K562 (cell line): Measurements from ENCODE around the gene ROR2. TPM values are rescaled to one million over a fixed set of nuclear protein-coding genes. Genes with fewer than 3 reads are reported as not detected.

Source experiments
- ATAC-seq: fragments of 200-7000 bp; cut with Tn5 transposase; 3 replicates; pipeline ENCODE4 v1.9.1; 2020; ENCODE audit warnings: moderate library complexity
- BruUV-seq: library from RNA; stranded (reverse); fragments of 400-500 nt; replicated peaks from 2 replicates; lab custom pipeline; 2021; lab: Mats Ljungman, UMichigan
- CTCF ChIA-PET: fragments of 300-600 bp; formaldehyde crosslinking; extraction: SDS; loops from one replicate; lab custom pipeline; 2021; ENCODE audit warnings: low intra/inter-chr PET ratio; lab: Yijun Ruan, JAX
- POLR2A ChIA-PET: fragments of 300-600, 350-650 bp; sonication (Branson Sonifier 250); formaldehyde crosslinking; extraction: SDS; loops from one replicate; lab custom pipeline; 2021; ENCODE audit warnings: antibody characterized with exemption, inconsistent platforms; lab: Yijun Ruan, JAX
- DNase-seq, 4 experiments: peaks; one replicate each; pipeline versions ENCODE4 v3.0.0 to v3.0.0-alpha.2; 2011 to 2018; ENCODE audit warnings: low spot score in 3 of 4, mixed read lengths in 3 of 4; ENCODE audit errors: extremely low read depth in 1 of 4
- FAIRE-seq: peaks from 2 replicates; lab custom pipeline; 2011; peaks lifted over from hg19 to GRCh38; lab: Jason Lieb, UNC
- H2AFZ ChIP-seq: 2 replicates; pipeline ENCODE4 v1.6.0; 2011; ENCODE audit warnings: low read depth, low read length, control low read depth, inconsistent platforms
- H3K27ac ChIP-seq: fragments of 200-600 bp; 3 replicates; pipeline ENCODE4 v1.8.0; 2011; ENCODE audit warnings: low read depth, mild to moderate bottlenecking, control low read depth, inconsistent platforms, low read length, moderate library complexity, mixed read lengths; ENCODE audit errors: extremely low read depth
- H3K27me3 ChIP-seq, 2 experiments: fragments of 300-600 bp in 1 of 2; 2 replicates in 1 of 2; 3 replicates in 1 of 2; pipeline versions ENCODE4 v1.6.0 to v1.8.0; 2011; ENCODE audit warnings: inconsistent platforms in 2 of 2, low read length in 2 of 2, mild to moderate bottlenecking in 1 of 2, mixed read lengths in 1 of 2, moderate library complexity in 1 of 2; ENCODE audit not compliant: control insufficient read depth in 2 of 2, insufficient read depth in 2 of 2
- H3K36me3 ChIP-seq: fragments of 300-600 bp; 3 replicates; pipeline ENCODE4 v1.8.0; 2011; ENCODE audit warnings: mild to moderate bottlenecking, low read length, inconsistent platforms; ENCODE audit not compliant: control insufficient read depth, insufficient read depth
- H3K4me1 ChIP-seq, 2 experiments: fragments of 200-600 bp in 1 of 2; replicated peaks in 1 of 2; 2 replicates in 1 of 2; 3 replicates in 1 of 2; pipeline versions ENCODE4 v1.5.1 to v1.8.0; 2011; ENCODE audit warnings: inconsistent platforms in 2 of 2, low read length in 2 of 2, mild to moderate bottlenecking in 1 of 2, mixed read lengths in 1 of 2, moderate library complexity in 1 of 2; ENCODE audit not compliant: control insufficient read depth in 2 of 2, insufficient read depth in 2 of 2
- H3K4me2 ChIP-seq: 2 replicates; pipeline ENCODE4 v1.6.1; 2011; ENCODE audit warnings: low read length, control low read depth, inconsistent platforms, mixed read lengths; ENCODE audit not compliant: insufficient read depth
- H3K4me3 ChIP-seq: fragments of 200-600 bp; sonication (generic), shearing (Covaris generic); 2 replicates; pipeline ENCODE4 v1.5.1; 2016; ENCODE audit warnings: control low read depth, inconsistent platforms
- H3K79me2 ChIP-seq: fragments of 200-600 bp; 3 replicates; pipeline ENCODE4 v1.8.0; 2011; ENCODE audit warnings: low read length, inconsistent platforms; ENCODE audit not compliant: control insufficient read depth, insufficient read depth
- H3K9ac ChIP-seq, 2 experiments: 2 replicates each; pipeline versions ENCODE4 v1.6.0 to v1.6.1; 2011; ENCODE audit warnings: low read depth in 2 of 2, low read length in 2 of 2, control low read depth in 1 of 2, inconsistent platforms in 1 of 2, mild to moderate bottlenecking in 1 of 2, mixed read lengths in 1 of 2; ENCODE audit not compliant: insufficient read depth in 1 of 2
- H3K9me1 ChIP-seq: one replicate; pipeline ENCODE4 v1.6.0; 2011; ENCODE audit warnings: inconsistent platforms, mild to moderate bottlenecking, low read length, moderate library complexity; ENCODE audit not compliant: control insufficient read depth, insufficient read depth
- H3K9me3 ChIP-seq: replicated peaks from 2 replicates; pipeline ENCODE4 v1.5.1; 2011; ENCODE audit warnings: low read depth, low read length, inconsistent platforms; ENCODE audit not compliant: control insufficient read depth, insufficient read depth
- H4K20me1 ChIP-seq: replicated peaks from 2 replicates; pipeline ENCODE4 v1.6.1; 2011; ENCODE audit warnings: low read length, inconsistent platforms, mixed read lengths; ENCODE audit not compliant: control insufficient read depth, insufficient read depth
- BCOR ChIP-seq: fragments of 450-650 bp; IDR thresholded peaks from 2 replicates; pipeline ENCODE4 v1.6.1; 2016
- CHAMP1 ChIP-seq: fragments of 450-650 bp; IDR thresholded peaks from 2 replicates; pipeline ENCODE4 v1.6.1; 2016; ENCODE audit warnings: mild to moderate bottlenecking
- FOXK1 ChIP-seq: sonication (generic); formaldehyde crosslinking; IDR thresholded peaks from 2 replicates; pipeline ENCODE4 v1.8.0; 2022; ENCODE audit warnings: missing genetic modification reagents, mild to moderate bottlenecking, borderline replicate concordance
- MAFK ChIP-seq: IDR thresholded peaks from 2 replicates; pipeline ENCODE4 v1.6.1; 2011; ENCODE audit warnings: low read length, improper control_type of control experiment
- MCM2 ChIP-seq: fragments of 450-650 bp; IDR thresholded peaks from 2 replicates; pipeline ENCODE4 v1.6.1; 2017; ENCODE audit warnings: low read depth, mild to moderate bottlenecking
- POLR3G ChIP-seq: IDR thresholded peaks from 2 replicates; pipeline ENCODE4 v1.6.1; 2011; ENCODE audit not compliant: insufficient read length, insufficient replicate concordance; ENCODE audit errors: extremely low read depth
- PPARD ChIP-seq: fragments of 250-450 bp; sonication (Bioruptor Pico); IDR thresholded peaks from 2 replicates; pipeline ENCODE4 v1.8.0; 2022; ENCODE audit warnings: inconsistent platforms, mild to moderate bottlenecking, moderate library complexity
- SIN3A ChIP-seq, 2 experiments: fragments of 150-350 bp in 1 of 2; IDR thresholded peaks; 2 replicates each; pipeline ENCODE4 v1.6.1; 2011 to 2016; ENCODE audit warnings: borderline replicate concordance in 2 of 2, low read depth in 2 of 2, low read length in 2 of 2, mild to moderate bottlenecking in 2 of 2, moderate library complexity in 2 of 2; ENCODE audit not compliant: control insufficient read depth in 1 of 2
- TCFL5 ChIP-seq: fragments of 250-450 bp; sonication (Bioruptor Pico); conservative IDR thresholded peaks from 2 replicates; pipeline ENCODE4 v1.6.1; 2021; ENCODE audit warnings: mild to moderate bottlenecking, moderate library complexity, matching md5 sums
- TRIM28 ChIP-seq: fragments of 450-650 bp; IDR thresholded peaks from 2 replicates; pipeline ENCODE4 v1.6.1; 2017
- ZNF347 ChIP-seq: fragments of 450-650 bp; formaldehyde crosslinking; IDR thresholded peaks from 2 replicates; pipeline ENCODE4 v1.4.0; 2020; ENCODE audit warnings: low read depth, mild to moderate bottlenecking, moderate library complexity
- ZNF583 ChIP-seq: fragments of 250-450 bp; sonication (Bioruptor Pico); IDR thresholded peaks from 2 replicates; pipeline ENCODE4 v1.4.0; 2020
- ZNF592 ChIP-seq: fragments of 450-650 bp; IDR thresholded peaks from 2 replicates; pipeline ENCODE4 v1.6.1; 2017; ENCODE audit warnings: antibody characterized with exemption, mild to moderate bottlenecking
- ZNF668 ChIP-seq: fragments of 250-450 bp; sonication (Bioruptor Pico); IDR thresholded peaks from 2 replicates; pipeline ENCODE4 v1.8.0; 2022; ENCODE audit warnings: mild to moderate bottlenecking, inconsistent platforms
- ZNF785 ChIP-seq: fragments of 250-450 bp; sonication (Bioruptor Pico); IDR thresholded peaks from 2 replicates; pipeline ENCODE4 v1.4.0; 2020; ENCODE audit warnings: mild to moderate bottlenecking
- WGBS: fragments of 100-300 bp; shearing (Covaris generic); methylation state at CpG from one replicate; pipeline ENCODE4 v1.1.6; 2016; ENCODE audit warnings: low coverage, mixed read lengths; ENCODE audit not compliant: insufficient coverage; ENCODE audit errors: missing lambda C conversion rate; 5-methylcytosine and 5-hydroxymethylcytosine counted together
- in situ Hi-C: fragments of 300-500 bp; cut with MboI; formaldehyde crosslinking; loops from 4 replicates; pipeline ENCODE4 v1.15.0; 2018; ENCODE audit warnings: inconsistent platforms, mixed read lengths
- intact Hi-C: fragments of 100-400 bp; cut with micrococcal nuclease; formaldehyde crosslinking; loops from 2 replicates; pipeline ENCODE4 v1.14.2; 2022
- polyA plus RNA-seq, 8 experiments: library from polyadenylated mRNA; depleted of rRNA in 4 of 8; stranded (reverse) in 5 of 8; unstranded in 3 of 8; fragments of >200 nt; fragmentation: Nextera tagmentation in 2 of 8; fragmentation: Illumina TruSeq in 1 of 8; extraction: Ambion mirVana in 2 of 8; extraction: Trizol in 1 of 8; gene quantifications; 2 replicates each; pipeline versions ENCODE4 v1.2.1 to v1.2.3, GENCODE V29; 2011 to 2014; ENCODE audit warnings: inconsistent platforms in 1 of 8, missing spikeins in 1 of 8
- total RNA-seq, 7 experiments: library from RNA; depleted of rRNA in 6 of 7; stranded (reverse); fragments of >200 nt in 6 of 7; fragmentation: Illumina TruSeq in 2 of 7; extraction: Trizol in 2 of 7; gene quantifications; 2 replicates each; pipeline versions ENCODE4 v1.2.1 to v1.2.3, GENCODE V29; 2011 to 2021; ENCODE audit warnings: low replicate concordance in 1 of 7

Gene ROR2
- total and polyA plus RNA-seq, 9 of the 15 experiments (the other 6 are each of a cell fraction or from before 2014, with no cell fraction given) = 5.6 to 33.8 (median 15.3) TPM

DNA sequence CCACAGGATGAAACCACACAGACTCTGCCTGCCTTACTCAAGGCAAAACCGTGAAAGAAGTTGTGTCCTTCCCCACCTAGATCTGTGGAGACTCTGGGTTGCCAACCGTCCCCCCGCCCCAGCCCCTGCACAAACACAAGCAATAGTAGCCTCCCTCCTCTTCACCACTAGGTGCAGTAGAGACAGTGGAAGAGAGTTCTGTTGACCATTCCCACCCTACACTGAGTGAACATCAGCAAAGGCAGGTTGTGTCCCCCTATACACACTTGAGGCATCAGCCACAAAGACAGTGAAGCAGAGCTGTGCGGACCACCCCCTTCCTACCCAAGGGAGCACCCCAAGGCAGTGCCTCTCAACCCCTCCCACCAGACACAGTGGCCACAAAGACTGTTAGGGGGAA, 302.7 kb downstream of the ROR2 start:
- TF ChIP-seq ZNF583 (CRISPR knock-in tag) (no peak), SIN3A (IDR thresholded peaks at IDR 0.05; ENCODE audit: borderline replicate concordance in 2 of 2, control insufficient read depth in 1 of 2, low read depth in 2 of 2, low read length in 2 of 2) (no peak), POLR3G (no peak), BCOR (no peak), ZNF668 (no peak), MCM2 (no peak), CHAMP1 (no peak), ZNF347 (CRISPR knock-in tag) (no peak), FOXK1 (CRISPR knock-in tag) (no peak), PPARD (CRISPR knock-in tag) (no peak), MAFK (no peak), TRIM28 (no peak), ZNF592 (no peak), TCFL5 (CRISPR knock-in tag) (no peak), ZNF785 (no peak)
- H3K4me3 ChIP-seq = no peak overlapping the region
- intact Hi-C loops = no loop called here
- H3K27ac ChIP-seq = no peak overlapping the region
- H3K9me3 ChIP-seq = no peaks in the 10 kb centered on the region
- H3K36me3 ChIP-seq = no peaks in the 10 kb centered on the region
- no peaks in the 10 kb centered on the region for H3K4me1 ChIP-seq
- H3K9ac ChIP-seq = no peak overlapping the region
- peaks cover 5 to 22% of the 10 kb centered on the region in 2 experiments; a peak in 4 of 5 replicates for H3K27me3 ChIP-seq
- no peaks in the 10 kb centered on the region for H3K9me1 ChIP-seq
- H4K20me1 ChIP-seq = no peaks in the 10 kb centered on the region
- 0% methylated on average over 4 of the region's 4 CpGs for WGBS
- H3K4me2 ChIP-seq = no peak overlapping the region
- no peaks in the 10 kb centered on the region for H3K79me2 ChIP-seq
- ChIA-PET POLR2A (no interaction called here), CTCF (no interaction called here)
- ATAC-seq (peak; percentile 69), FAIRE-seq (no peak), DNase-seq (no peak)
- BruUV-seq = no TSS peak
- no peak overlapping the region for H2AFZ ChIP-seq
- in situ Hi-C loops = no loop called here
